HG02588 (cell line): ENCODE data around the gene NEUROG2.
A peak's percentile ranks its signal among the peaks of the same experiment; 100 is the strongest.

Experiments
- ATAC-seq: cut with Tn5 transposase; IDR thresholded peaks from one replicate; pipeline ENCODE4 v1.9.1; 2021; ENCODE audit warnings: mild to moderate bottlenecking, moderate library complexity; ENCODE audit not compliant: unreplicated experiment

Gene NEUROG2

DNA sequence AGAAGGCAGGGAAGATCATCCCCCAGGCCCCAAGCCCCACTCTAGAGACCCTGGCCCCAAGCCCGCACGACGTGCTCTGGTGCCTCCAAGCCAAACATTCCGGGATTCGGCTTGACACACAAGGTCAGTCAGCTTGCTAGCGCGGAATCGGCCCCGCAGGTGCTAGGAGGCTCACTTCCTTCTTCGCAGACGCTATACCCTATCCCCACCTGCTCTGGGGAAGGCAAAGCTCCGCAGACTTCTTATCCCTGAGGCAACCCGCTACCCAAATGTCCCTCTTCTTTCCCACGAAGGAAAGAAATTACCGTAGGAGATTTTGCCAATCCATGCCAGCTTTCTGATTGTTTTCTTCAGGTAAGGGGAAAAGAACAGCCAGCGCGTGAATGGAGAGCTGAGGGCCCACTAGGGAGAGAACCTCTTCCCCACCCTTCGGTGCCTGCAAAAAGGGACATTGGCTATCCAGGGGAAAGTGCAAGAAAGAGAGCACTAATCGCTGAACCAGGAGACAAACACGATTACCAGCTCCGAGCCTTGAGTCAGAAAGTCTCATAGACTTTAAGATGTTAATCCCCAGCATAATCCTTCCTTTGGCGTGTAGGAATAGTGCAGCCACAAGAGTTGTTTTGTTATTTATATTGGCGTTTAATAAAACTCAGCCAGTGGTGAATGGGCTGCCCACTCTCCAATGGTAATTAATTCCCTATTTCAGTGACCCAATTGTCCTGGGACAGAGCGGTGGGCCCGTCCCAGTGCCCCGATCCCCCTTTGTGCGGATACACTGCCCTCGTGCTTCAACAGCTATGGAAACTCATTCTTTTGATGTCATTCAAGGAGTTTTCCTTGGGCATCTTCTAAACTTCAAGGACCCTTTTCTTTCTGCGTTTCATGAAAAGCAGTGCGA lies 5.4 kb upstream of the NEUROG2 start:
- ATAC-seq, result no peak

DNA sequence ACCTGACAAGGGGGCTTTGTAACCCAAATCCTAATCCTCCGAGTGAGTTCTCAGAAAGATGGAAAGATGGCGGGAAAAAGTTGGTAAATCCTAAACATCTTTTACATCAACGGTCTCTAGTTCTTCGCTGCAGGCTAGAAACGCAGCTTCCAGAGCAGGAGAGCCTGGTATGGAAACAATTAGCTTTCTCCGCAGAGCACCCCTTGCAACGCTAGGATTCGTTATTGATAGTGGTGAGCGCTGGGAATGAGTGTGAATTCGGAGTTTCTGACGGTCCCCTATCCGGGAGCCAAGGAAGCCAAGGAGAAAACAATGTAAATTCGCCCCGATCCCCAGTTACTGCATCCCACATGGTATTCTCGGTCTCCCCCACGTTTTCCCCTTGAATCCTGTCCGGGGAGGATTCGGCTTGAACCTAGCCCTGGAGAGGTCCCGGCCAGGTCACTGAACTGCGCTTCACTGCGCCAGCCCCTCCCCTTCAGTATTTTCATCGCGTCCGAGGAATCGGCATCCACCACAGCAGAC lies 4.7 kb upstream of the NEUROG2 start:
- no peak for ATAC-seq

DNA sequence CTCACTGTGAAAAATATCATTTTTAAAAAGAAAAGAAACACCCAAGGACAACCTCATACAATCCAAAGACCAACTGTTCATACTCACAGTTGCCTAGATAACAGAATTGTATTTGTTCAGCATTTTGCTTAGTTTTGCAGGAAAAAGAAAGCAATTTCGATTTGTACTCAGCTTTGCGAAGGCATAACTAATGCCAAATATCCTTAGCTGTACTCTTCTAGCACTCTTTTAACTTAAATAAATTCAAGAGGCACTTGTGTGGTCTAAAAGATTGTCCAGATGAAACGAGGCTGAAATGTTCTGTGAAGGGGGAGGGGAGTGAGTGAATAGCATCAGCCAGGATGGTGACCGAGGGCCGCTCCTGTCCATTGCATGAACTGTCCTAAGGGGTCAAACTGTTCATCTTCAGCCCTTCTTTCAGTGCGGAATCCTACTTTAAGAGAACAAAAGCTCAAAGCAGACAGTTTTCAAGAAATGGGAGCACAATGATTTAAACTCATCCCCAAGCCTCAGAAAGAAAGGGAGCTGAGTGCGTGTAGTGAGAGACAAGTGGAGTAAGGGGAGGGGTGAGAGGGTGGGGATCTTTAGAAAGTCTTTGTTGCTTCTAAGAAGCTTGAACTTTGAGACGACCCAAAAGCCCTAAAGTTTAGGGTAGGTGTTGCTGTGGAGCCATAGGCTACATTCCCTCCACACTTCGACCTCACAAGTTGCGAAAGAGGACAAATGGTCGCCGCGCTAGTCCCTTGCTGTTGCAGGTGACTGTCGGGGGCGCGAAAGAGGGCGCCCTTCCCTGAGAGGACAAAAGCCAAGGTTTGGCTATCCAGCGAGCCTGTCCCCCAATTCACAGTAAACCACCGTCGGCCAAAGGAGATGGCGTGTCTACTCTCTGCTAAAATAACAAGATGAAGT lies 4.0 kb upstream of the NEUROG2 start:
- ATAC-seq, result no peak

DNA sequence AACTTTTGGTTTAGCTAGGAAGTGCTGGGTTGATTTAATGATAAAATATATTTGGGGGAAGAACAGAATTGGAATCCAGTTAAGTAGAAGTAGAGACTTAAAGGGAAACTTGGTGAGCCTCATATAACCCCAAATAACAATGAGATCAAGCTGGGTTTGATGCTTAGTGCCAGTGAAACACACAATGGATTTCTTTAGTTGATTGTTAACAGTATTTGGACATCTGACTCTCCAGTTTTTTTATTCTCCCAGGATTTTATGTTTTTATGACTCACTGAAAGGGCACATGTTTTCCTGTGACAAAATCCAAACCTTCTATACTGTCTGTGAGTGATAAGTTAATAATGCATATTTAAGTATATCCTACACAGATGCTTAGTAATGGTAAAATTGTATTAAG lies 2.7 kb upstream of the NEUROG2 start:
- no peak for ATAC-seq

DNA sequence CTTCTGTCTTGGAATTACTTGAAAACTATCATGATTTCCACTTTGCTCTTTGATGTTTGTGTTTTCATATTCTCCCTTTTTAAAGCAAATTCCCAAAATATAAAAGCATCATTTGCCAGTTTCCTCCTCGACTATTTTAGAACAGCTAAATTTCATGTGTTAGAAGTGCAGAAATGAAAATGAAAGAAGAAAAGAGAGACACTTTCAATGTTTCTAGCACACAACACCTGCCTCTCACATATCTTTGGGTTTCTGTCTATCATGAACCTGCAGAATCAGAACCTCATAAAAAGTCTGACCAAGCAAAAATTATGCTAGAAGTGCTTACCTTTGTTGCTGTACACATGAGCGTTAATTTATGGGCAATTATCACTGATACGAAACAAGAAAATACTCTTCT lies 1.9 kb upstream of the NEUROG2 start:
- no peak for ATAC-seq

DNA sequence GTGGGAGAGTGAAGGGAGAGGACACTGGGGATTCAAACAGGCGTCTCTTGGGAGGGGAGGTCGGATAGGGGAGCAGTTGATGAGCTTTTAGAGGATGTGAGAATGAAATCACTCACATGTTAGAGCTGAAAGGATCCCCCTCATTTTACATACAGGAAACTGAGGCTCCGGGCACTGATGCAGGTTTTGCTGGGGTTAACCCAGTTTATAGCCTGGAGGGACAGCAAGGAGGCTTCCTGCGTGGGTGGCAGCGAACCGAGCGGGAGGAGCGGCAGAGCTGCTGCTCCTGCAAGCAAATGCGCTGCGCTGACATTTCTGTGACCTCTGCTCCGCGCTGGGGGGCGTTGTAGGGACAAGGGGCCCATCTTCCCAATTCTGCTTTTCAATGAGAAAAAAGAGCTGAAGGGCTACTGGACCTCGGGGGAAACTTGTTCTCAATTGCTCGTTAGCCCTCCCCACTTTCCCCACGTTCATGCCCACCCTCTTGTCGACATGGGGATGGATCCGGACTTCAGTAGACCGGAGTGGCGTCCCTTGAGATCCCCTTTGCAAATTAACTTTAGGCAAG lies 1.2 kb upstream of the NEUROG2 start:
- peak; percentile 25 for ATAC-seq

DNA sequence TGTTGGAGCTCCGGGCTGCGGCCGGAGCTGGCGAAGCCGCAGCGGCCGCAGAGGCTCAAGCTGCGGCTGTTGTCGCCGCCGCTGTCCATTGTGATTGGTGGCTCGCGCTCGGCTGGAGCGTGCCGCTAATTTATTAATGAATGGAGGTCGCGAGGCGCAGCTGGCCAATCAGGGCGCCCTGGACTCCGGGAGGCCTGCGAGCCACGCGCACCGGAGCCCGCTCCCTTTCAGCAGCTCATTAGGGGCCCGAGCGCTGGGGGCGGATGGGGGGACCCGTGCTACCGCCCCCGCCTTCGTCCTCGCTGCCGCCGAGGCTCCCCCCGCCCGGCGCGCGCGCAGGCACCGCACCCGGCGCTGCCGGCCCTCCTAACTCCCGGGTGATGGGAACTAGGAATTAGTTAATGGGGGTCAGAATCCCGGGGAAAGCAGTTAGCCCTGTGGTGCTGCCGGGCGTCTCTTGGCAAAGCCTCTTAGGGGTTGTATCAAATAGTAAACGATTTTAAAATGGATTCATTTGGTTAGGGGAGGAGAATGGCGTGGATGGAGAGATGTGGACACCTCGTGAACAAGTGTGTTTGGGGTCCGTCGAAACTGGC lies 589 bp upstream of the NEUROG2 start:
- peak; percentile 28 for ATAC-seq

DNA sequence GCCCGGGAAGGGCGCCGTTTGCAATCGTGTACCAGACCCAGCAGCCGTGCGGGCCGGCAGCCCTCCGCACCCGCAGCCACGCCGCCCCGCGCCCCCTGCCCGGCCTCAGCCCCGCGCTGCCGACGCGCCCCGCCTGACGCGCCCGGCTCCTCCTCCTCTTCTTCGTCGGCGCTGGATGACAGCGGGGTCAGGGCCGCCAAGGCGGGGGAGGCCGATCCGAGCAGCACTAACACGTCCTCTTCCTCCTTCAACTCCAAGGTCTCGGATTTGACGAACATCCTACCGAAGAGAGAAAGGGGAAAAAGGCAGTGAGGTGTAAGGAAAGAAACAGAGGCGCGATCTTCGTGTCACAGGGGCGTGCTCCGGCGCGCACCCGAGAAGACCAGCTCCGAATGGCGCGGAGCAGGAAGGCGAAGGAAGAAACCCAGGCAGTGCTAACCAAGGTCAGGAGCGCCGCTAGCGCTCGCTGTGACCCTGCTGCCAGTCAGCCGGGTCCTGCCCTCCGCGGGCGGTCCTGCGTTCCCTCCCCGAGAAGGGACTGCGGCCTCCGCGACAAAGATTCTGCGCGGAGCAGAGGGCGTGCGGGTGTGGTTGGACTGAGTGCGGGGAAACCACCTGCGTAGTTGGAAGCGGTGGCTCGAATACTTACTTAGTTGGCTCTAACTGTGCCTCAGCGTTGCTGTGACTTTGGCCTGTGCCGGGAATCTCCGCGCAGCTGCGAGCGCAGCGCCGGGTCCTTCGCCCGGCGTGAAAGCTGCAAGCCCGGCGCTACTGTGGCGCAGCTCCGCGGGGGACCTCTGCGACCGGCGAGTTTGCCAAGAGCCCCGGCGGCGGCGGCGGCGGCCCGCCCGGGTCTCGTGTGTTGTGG lies 548 bp downstream of the NEUROG2 start:
- ATAC-seq, result peak; percentile 34

DNA sequence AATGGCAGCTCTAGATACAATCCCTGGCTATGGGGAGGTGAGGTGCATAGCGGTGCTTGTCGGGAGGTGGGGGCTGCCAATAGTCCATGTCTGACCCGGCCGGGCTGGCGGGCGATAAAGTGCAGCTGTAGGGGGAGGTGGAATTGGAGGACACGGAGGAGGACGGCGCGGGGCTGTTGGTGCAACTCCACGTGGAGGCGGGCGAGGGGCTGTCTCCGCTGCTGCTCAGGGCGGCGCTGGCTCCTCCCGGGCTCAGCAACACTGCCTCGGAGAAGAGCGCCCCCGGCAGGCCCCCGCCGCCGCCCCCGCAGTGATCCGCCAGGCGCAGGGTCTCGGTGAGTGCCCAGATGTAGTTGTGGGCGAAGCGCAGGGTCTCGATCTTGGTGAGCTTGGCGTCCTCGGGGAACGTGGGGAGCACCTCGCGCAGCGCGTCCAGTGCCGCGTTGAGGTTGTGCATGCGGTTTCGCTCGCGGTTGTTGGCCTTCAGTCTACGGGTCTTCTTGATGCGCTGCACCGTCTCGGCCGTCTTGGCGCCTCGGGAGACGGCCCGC lies 1.3 kb downstream of the NEUROG2 start:
- ATAC-seq, result peak; percentile 6

DNA sequence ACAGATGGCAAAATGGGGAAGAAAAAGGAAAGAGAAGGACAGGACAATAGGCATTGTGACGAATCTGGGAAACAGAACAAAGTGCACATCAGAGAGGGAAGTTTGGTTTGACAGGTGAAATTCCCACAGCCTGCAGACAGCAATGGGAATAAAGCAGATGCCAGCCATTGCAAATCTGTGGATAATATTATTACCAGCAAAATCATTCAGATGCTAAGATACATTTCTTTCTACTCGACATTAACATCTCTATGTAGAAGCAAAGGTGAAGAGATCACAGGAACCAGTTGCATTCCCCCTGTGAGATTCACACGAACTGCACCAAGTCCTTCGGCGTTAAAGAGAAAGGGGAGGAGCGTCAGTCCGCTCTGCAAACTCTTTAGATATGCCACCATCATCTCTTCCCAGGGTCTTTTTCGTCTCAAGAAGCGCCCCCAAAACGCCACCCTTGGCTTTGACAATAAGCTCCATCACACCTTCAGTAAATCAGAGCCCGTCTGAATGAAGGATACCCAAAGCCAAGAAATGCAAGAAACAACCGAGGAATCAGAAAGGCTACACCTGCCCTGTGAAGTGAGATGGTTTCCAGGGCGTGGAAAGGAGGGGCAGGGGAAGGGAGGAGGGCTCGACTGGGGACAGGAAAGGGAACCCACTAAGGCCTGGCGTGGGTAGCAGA lies 1.9 kb downstream of the NEUROG2 start:
- no peak for ATAC-seq

DNA sequence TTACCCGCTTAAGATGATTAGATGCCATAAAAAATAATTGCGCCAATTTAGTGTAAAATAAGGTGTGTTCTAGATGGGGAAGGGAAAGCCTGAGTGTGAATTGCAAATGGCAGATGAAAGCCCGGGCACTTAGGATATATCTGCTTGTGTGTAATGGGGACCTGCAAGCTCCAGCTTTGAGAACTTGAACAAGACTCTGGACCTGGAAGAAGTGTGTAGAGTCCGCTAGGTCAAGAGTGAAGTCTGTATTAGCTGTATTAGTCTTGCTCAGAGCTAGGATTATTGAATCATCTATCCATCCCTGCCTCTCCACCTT lies 4.2 kb downstream of the NEUROG2 start:
- no peak for ATAC-seq

DNA sequence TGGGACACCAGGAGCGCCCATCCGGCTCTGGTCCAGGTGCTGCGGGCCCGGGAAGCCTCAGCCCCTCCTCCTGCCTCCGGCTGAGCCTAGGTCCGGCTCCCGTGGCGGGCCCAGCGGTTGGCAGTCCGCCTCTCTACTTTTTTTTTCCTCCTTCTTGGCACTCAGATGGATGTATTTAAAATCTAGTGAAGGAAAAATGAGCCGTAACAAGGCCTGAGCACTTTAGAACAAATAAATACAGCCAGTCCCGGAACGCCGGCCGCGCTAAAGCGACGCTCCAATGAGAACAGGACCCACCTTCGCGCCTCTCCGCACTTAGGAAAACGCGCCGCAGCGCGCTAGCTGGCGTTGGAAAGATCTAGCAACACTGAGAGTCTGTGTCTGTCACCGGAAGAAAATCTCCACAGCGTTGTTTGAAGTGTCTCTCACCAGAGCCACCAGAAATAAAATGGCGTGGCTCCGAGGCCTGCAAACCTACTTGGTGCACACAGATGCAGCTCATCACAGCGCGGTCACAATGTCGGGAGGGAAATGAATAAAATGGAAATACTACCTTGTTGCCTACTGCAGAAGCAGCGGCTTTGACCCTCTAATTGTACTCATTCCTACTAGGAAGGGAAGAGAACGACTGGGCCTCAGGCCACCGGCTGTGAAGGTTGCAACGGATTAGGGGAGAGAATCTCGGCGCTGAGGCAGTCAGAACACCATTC lies 4.7 kb downstream of the NEUROG2 start:
- no peak for ATAC-seq

DNA sequence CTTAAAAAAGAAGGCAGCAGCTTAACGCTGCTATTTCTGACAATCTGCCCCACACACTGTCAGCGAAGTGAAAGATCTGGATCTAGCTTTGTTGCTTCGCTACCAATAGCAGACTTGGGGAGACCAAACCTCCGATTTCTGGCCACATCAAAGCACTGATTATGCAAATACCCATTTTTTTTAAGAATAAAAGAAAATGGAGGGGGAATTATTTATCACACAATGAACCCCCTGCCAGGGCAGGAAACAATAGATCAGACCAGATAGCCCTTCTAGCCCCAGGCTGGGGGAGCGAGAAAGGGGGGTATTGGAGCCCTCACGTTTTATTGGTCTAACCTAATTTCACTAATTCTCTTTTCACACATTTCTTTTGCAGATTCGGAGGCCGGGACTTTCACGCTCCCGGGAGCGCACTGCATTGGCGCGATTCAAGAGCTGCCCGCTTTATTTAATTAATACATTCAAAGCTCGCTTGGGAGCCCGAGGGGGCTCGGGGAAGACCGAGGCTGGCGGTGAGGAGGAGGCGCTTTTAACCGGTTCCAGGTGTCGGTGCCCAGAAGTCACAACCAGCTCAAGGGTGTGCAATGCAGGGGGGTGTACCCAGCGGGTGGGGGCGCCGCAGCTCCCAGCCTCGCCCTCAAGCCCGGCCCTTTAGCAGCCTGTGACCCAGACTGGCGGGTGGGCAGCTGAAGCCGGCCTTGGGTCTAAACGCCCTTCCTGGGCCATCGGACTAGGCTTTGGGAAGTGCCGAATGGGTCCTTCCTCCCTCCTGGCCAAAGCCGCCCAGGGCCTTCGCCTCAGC lies 5.5 kb downstream of the NEUROG2 start:
- no peak for ATAC-seq

DNA sequence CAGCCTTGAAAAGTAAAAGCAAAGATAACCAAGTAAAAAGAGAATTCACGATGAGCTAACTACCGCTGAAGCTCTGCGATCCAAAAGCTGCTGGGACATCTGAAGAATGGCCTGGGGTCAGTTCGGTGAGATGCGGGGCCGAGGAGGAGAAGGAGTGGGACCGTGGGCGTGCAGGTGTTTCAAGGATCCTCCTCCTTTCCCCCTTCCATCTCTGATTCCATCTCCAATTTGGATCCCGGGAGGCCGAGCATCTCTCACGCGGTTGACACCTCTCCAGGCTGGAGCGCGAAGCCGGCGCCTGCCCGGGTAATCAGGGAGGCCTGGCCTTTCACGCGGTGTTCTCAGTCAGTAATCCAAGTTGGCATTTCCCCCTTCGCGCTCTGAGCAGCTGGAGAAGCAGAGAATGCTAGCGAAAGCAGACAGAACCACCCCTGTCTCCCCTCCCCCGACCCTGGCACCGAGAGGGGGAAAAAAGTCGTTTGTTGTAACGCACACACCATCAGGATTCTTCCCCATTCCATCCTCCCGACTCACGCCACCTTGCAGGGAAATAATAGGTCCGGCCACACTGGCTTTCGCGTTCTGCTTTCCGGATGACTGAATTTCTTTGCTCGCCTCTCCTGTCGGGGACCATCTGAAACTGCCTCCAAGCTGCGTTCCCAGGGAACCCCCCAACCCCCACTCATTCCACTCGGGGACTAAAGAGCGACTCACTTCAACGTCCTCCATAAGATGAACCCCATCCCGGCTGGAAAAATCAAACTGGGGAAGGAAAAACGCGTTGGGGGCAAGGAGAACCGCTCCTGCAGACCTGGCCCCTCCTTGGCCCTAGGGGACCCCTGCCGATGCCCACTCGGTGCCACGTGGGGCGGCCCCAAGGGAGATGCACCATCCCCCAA lies 6.5 kb downstream of the NEUROG2 start:
- no peak for ATAC-seq

DNA sequence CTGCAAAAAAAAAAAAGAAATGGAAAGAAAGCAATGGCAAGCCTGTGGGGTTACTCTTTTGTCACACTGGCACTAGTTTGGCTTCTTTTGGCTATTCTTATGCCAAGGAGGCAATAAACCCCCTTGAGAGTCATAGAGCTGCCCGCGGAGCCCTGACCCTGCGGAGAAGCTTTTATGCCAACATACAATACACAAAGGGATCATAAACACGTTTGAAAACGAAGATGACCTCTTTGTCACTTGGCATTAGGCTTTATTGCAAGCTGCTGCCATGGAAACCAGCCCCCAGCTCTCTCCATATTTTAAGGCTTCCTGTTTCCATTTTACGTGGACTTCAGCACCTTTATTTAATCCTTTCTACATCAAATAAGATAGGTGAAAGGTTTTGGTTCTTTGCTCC lies 7.6 kb downstream of the NEUROG2 start:
- ATAC-seq, result no peak

DNA sequence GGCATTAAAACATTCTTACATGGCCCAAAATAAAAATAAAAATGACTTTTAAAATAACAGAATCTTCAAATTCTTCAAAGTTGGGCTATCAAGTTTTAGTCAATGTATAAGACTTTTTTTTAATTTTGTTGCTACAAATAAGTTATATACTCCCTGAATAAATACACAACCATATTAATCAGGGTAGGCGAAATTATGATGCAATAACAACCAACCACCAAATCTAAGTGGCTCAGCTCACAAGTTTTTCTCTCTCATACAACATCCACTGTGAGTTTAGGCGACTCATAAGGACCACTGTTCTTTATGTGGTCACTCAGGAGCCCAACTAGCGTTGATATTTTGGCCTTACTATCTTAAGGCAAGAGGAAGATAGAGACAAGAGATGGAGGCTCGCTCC lies 11.2 kb downstream of the NEUROG2 start:
- no peak for ATAC-seq

DNA sequence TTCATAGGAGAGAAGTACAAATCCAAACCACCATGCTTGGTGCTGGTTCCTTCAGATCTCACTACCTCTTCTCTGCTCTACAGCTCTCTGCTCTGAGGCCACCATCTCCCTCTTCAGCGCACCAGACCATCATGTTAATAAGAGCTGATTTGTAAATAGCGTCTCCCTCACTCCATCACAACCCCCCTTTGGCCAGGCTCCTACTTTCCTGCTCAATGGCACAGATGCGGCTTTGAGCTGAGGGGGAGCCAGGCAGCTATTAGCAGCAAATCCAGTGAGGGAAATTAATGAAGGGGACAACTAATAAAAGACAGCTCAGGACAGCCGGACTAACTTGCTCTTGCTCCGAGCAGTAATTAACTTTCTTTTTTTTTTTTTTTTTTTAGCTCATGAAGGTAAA lies 13.1 kb downstream of the NEUROG2 start:
- no peak for ATAC-seq
